IMR-90 (cell line): Measurements from ENCODE around the gene CSTA. TPM values are rescaled to one million over a fixed set of nuclear protein-coding genes. Genes with fewer than 3 reads are reported as not detected.

Source experiments
- ATAC-seq: fragments of 200-7000 bp; cut with Tn5 transposase; 2 replicates; pipeline ENCODE4 v1.9.1; 2020; ENCODE audit warnings: low read depth, mild to moderate bottlenecking, moderate library complexity
- BruUV-seq: library from RNA; stranded (reverse); fragments of 400-500 nt; replicated peaks from 2 replicates; lab custom pipeline; 2021; lab: Mats Ljungman, UMichigan
- CTCF ChIA-PET: fragments of 300-600 bp; formaldehyde crosslinking; extraction: SDS; loops from one replicate; lab custom pipeline; 2021; ENCODE audit warnings: antibody characterized with exemption; lab: Yijun Ruan, JAX
- POLR2A ChIA-PET: fragments of 300-600 bp; sonication (Branson Sonifier 250); formaldehyde crosslinking; loops from one replicate; lab custom pipeline; 2022; ENCODE audit warnings: antibody characterized with exemption; ENCODE audit not compliant: unreplicated experiment; lab: Charles Lee
- DNase-seq: peaks from one replicate; pipeline ENCODE4 v3.0.0; 2013
- H2AFZ ChIP-seq: replicated peaks from 2 replicates; pipeline ENCODE3; 2013; ENCODE audit warnings: low read length, mild to moderate bottlenecking; ENCODE audit not compliant: poor library complexity
- H2AK5ac ChIP-seq: 2 replicates; pipeline ENCODE4 v1.6.1; 2013; ENCODE audit warnings: low read depth, low read length, inconsistent platforms
- H2AK9ac ChIP-seq: replicated peaks from 2 replicates; pipeline ENCODE3; 2013; ENCODE audit warnings: mild to moderate bottlenecking, low read depth, low read length, moderate library complexity; ENCODE audit not compliant: poor library complexity
- H2BK120ac ChIP-seq: 2 replicates; pipeline ENCODE4 v1.6.1; 2013; ENCODE audit warnings: low read depth, low read length, inconsistent platforms
- H2BK15ac ChIP-seq: 3 replicates; pipeline ENCODE4 v1.6.1; 2013; ENCODE audit warnings: low read depth, low read length, inconsistent platforms
- H2BK20ac ChIP-seq: 2 replicates; pipeline ENCODE4 v1.6.1; 2013; ENCODE audit warnings: low read depth, mild to moderate bottlenecking, inconsistent platforms, low read length, moderate library complexity
- H2BK5ac ChIP-seq: 2 replicates; pipeline ENCODE4 v1.6.1; 2013; ENCODE audit warnings: mild to moderate bottlenecking, low read depth, low read length, inconsistent platforms; ENCODE audit not compliant: poor library complexity, severe bottlenecking
- H3K14ac ChIP-seq: replicated peaks from 2 replicates; pipeline ENCODE4 v1.6.1; 2013; ENCODE audit warnings: low read depth, low read length, inconsistent platforms
- H3K18ac ChIP-seq: 2 replicates; pipeline ENCODE4 v1.6.1; 2013; ENCODE audit warnings: low read depth, low read length, control low read depth
- H3K23ac ChIP-seq: 2 replicates; pipeline ENCODE4 v1.6.1; 2013; ENCODE audit warnings: low read depth, low read length, inconsistent platforms
- H3K27ac ChIP-seq: 2 replicates; pipeline ENCODE4 v1.5.1; 2013; ENCODE audit warnings: mild to moderate bottlenecking, control low read depth, low read length; ENCODE audit not compliant: insufficient read depth
- H3K27me3 ChIP-seq: 2 replicates; pipeline ENCODE4 v1.6.1; 2013; ENCODE audit warnings: low read length; ENCODE audit not compliant: control insufficient read depth, insufficient read depth
- H3K36me3 ChIP-seq: 2 replicates; pipeline ENCODE4 v1.6.1; 2013; ENCODE audit warnings: low read length, mixed read lengths; ENCODE audit not compliant: control insufficient read depth, insufficient read depth
- H3K4ac ChIP-seq: 2 replicates; pipeline ENCODE4 v1.6.1; 2013; ENCODE audit warnings: low read depth, low read length, inconsistent platforms
- H3K4me1 ChIP-seq: 2 replicates; pipeline ENCODE4 v1.6.1; 2013; ENCODE audit warnings: low read length, mixed read lengths; ENCODE audit not compliant: control insufficient read depth, insufficient read depth
- H3K4me2 ChIP-seq: 2 replicates; pipeline ENCODE4 v1.6.1; 2013; ENCODE audit warnings: low read depth, mild to moderate bottlenecking, control low read depth, low read length, moderate library complexity
- H3K4me3 ChIP-seq: 2 replicates; pipeline ENCODE4 v1.5.1; 2013; ENCODE audit warnings: low read depth, mild to moderate bottlenecking, control low read depth, low read length, moderate library complexity; ENCODE audit not compliant: insufficient read depth
- H3K56ac ChIP-seq: 2 replicates; pipeline ENCODE4 v1.6.1; 2013; ENCODE audit warnings: low read length, inconsistent platforms; ENCODE audit not compliant: insufficient read depth; ENCODE audit errors: extremely low read depth
- H3K79me1 ChIP-seq, 2 experiments: 2 replicates each; pipeline ENCODE4 v1.6.1; 2013; ENCODE audit warnings: low read length in 2 of 2, inconsistent platforms in 1 of 2, low read depth in 1 of 2
- H3K9ac ChIP-seq: 2 replicates; pipeline ENCODE4 v1.6.1; 2013; ENCODE audit warnings: low read depth, low read length, control low read depth
- H3K9me1 ChIP-seq: 2 replicates; pipeline ENCODE4 v1.6.1; 2013; ENCODE audit warnings: low read length, inconsistent platforms; ENCODE audit not compliant: insufficient read depth
- H3K9me3 ChIP-seq: 2 replicates; pipeline ENCODE4 v1.6.1; 2013; ENCODE audit warnings: low read length; ENCODE audit not compliant: control insufficient read depth, insufficient read depth
- H4K20me1 ChIP-seq: 2 replicates; pipeline ENCODE4 v1.6.1; 2013; ENCODE audit warnings: low read length, inconsistent platforms; ENCODE audit not compliant: insufficient read depth
- H4K5ac ChIP-seq: 2 replicates; pipeline ENCODE4 v1.6.1; 2013; ENCODE audit warnings: mild to moderate bottlenecking, low read depth, low read length, control low read depth
- H4K8ac ChIP-seq, 2 experiments: 2 replicates each; pipeline ENCODE4 v1.6.1; 2013; ENCODE audit warnings: low read depth in 2 of 2, low read length in 2 of 2, control low read depth in 1 of 2, inconsistent platforms in 1 of 2
- H4K91ac ChIP-seq: 2 replicates; pipeline ENCODE4 v1.6.1; 2013; ENCODE audit warnings: low read depth, low read length, inconsistent platforms; ENCODE audit not compliant: insufficient read depth
- FOS ChIP-seq: fragments of 150-350 bp; IDR thresholded peaks from 2 replicates; pipeline ENCODE4 v1.6.1; 2016; ENCODE audit warnings: low read depth, low read length
- MAFK ChIP-seq: IDR thresholded peaks from 2 replicates; pipeline ENCODE4 v1.6.1; 2012; ENCODE audit warnings: low read depth, low read length, improper control_type of control experiment
- WGBS, 2 experiments: methylation state at CpG; one replicate each; pipeline versions ENCODE4 v1.1.5 to v1.1.7; 2013; ENCODE audit warnings: missing lambda C conversion rate in 2 of 2; ENCODE audit not compliant: insufficient read length in 1 of 2; ENCODE audit errors: extremely low coverage in 2 of 2; 5-methylcytosine and 5-hydroxymethylcytosine counted together
- dilution Hi-C: fragments of 300-500 bp; cut with HindIII; formaldehyde crosslinking; loops from one replicate; pipeline ENCODE4 v1.14.3; 2018; ENCODE audit warnings: low sequenced_read_pairs; ENCODE audit not compliant: unreplicated experiment
- in situ Hi-C: fragments of 300-500 bp; cut with MboI; formaldehyde crosslinking; loops from 3 replicates; pipeline ENCODE4 v1.14.3; 2019; ENCODE audit warnings: low sequenced_read_pairs, inconsistent platforms, mixed read lengths
- intact Hi-C: fragments of 100-400 bp; cut with micrococcal nuclease; formaldehyde crosslinking; loops from 2 replicates; pipeline ENCODE4 v1.10.0; 2022
- polyA plus RNA-seq, 3 experiments: library from polyadenylated mRNA; depleted of rRNA; stranded (reverse); fragments of >200 nt; gene quantifications; 2 replicates each; pipeline ENCODE4 v1.2.3, GENCODE V29; 2012; ENCODE audit warnings: low replicate concordance in 1 of 3
- total RNA-seq: library from RNA; depleted of rRNA; stranded (reverse); fragments of >200 nt; gene quantifications from 2 replicates; pipeline ENCODE4 v1.2.3, GENCODE V29; 2012

Gene CSTA
- total and polyA plus RNA-seq, 2 of the 4 experiments (the other 2 are of a cell fraction) = 0.17 TPM; not detected in 1

DNA sequence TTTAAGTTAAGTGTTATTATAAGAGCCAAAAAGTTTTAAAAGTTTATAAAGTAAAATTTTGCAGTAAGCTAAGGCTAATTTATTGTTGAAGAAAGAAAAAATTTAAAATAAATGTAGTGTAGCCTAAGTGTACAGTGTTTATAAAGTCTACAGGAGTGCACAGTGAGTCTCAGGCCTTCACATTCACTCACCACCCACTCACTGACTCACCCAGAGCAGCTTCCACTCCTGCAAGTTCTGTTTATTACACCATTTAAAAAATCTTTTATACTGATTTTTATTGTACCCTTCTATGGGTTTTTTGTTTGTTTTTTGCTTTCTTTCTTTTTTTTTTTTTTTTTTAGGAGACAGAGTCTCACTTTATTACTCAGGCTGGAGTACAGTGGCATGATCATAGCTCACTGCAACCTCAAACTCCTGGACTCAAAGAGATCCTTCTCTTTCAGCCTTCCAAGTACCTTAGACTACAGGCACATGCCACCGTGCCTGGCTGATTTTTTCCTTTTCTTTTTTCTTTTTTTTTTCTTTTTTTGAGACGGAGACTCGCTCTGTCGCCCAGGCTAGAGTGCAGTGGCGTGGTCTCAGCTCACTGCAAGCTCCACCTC lies 25.9 kb downstream of the CSTA start:
- Histone ChIP-seq H3K9ac (no peak overlapping the region), H4K20me1 (no peaks in the 10 kb centered on the region), H4K5ac (peak overlapping the region; percentile 60; the same call in 1 of the 2 replicates), H2BK5ac (no peak overlapping the region), H3K18ac (no peak overlapping the region; the same call in 1 of the 2 replicates), H2AK5ac (no peak overlapping the region), H3K4me2 (peak overlapping the region; percentile 56; the same call in 1 of the 2 replicates), H2AFZ (no peak overlapping the region), H3K23ac (no peak overlapping the region), H3K4me1 (peaks cover 3% of the 10 kb centered on the region), H3K36me3 (no peaks in the 10 kb centered on the region), H3K4me3 (no peak overlapping the region), H4K8ac (no peak overlapping the region), H3K56ac (no peak overlapping the region), H3K4ac (no peak overlapping the region), H3K27me3 (no peaks in the 10 kb centered on the region), H2BK15ac (no peak overlapping the region), H4K91ac (no peak overlapping the region), H3K9me3 (no peaks in the 10 kb centered on the region), H2BK120ac (0 out of 2 replicates have a peak overlapping the region, but pooled peaks have one; percentile 48), H3K14ac (no peak overlapping the region), H3K79me1 (no peaks in the 10 kb centered on the region), H2BK20ac (no peak overlapping the region), H3K27ac (no peak overlapping the region), H2AK9ac (no peak overlapping the region), H3K9me1 (no peaks in the 10 kb centered on the region)
- ATAC-seq = peak; percentile 98
- no TSS peak for BruUV-seq
- DNase-seq = peak; percentile 87
- no CpG with 5 or more reads among the region's 5 CpGs for WGBS, 2 experiments
- ChIA-PET POLR2A (interaction anchor here (0.6 kb wide), 1 partner anchor 28 kb away, joined by 22 read pairs; no protein-coding TSS in a partner anchor), CTCF (interaction anchor here (0.6 to 0.7 kb wide), 2 partner anchors 13 to 343 kb away, joined by 6 to 7 read pairs; no protein-coding TSS in a partner anchor)
- TF ChIP-seq MAFK = no peak
- TF ChIP-seq FOS = peak; percentile 52
- intact Hi-C loops = loop anchor here (2.0 to 10.0 kb wide), 2 partner anchors 94 to 546 kb away; no protein-coding TSS in a partner anchor
- in situ Hi-C loops = loop anchor here (10.0 kb wide), 1 partner anchor 246 kb away; no protein-coding TSS in a partner anchor
- dilution Hi-C loops = no loop called here
